ENCODE data around the gene RARG. TPM values are rescaled to one million over a fixed set of nuclear protein-coding genes. Genes with fewer than 3 reads are reported as not detected.

The RARG gene
- total RNA-seq, 1 donor from 2014 or later = 21.7 TPM

DNA sequence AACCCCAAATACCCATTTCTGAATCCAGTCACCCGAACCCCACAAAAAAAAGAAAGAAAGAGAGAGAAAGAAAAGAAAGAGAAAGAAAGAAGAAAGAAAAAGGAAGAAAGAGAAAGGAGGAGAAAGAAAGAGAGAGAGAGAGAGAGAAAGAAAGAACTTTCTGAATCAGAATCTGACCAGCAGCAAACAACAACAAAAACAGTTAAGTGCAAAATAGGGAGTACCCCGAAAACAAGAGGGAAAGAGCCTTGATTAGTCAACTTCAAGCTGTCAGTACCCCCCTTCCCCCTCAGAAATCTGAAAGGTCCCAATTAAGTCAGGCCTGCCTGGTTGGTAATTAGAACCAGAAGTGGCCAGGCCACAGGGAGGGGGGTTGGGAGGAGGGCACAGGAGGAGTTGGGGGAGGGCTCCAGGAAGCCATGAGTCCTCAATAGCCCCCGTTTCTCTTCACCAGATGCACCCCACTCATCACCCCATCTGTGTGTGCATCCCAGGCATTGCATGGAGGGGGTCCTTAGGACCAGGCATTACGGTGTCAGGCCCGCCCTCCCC is 9.8 kb downstream of the RARG start:
- no peak for DNase-seq (ENCODE audit: low spot score)
- H3K4me1 Mint-ChIP-seq (ENCODE audit: low read depth) = peaks cover 67% of the 10 kb centered on the region
- H3K27me3 Mint-ChIP-seq (ENCODE audit: low read depth) = no peaks in the 10 kb centered on the region
- H3K9me3 Mint-ChIP-seq (ENCODE audit: low read depth) = no peaks in the 10 kb centered on the region
- peak overlapping the region; percentile 69 for H3K4me3 Mint-ChIP-seq (ENCODE audit: unreplicated experiment)
- peaks cover 2% of the 10 kb centered on the region for H3K36me3 Mint-ChIP-seq (ENCODE audit: low read depth)
- peak overlapping the region; percentile 95 for H3K27ac Mint-ChIP-seq (ENCODE audit: unreplicated experiment)
- TF ChIP-seq, protein P1, sequence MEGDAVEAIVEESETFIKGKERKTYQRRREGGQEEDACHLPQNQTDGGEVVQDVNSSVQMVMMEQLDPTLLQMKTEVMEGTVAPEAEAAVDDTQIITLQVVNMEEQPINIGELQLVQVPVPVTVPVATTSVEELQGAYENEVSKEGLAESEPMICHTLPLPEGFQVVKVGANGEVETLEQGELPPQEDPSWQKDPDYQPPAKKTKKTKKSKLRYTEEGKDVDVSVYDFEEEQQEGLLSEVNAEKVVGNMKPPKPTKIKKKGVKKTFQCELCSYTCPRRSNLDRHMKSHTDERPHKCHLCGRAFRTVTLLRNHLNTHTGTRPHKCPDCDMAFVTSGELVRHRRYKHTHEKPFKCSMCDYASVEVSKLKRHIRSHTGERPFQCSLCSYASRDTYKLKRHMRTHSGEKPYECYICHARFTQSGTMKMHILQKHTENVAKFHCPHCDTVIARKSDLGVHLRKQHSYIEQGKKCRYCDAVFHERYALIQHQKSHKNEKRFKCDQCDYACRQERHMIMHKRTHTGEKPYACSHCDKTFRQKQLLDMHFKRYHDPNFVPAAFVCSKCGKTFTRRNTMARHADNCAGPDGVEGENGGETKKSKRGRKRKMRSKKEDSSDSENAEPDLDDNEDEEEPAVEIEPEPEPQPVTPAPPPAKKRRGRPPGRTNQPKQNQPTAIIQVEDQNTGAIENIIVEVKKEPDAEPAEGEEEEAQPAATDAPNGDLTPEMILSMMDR (IDR thresholded peaks at IDR 0.05) = no peak

GRCh38 chr12:53221203-53222080 is 10.6 kb downstream of the RARG start:
- peaks cover 67% of the 10 kb centered on the region for H3K4me1 Mint-ChIP-seq (ENCODE audit: low read depth)
- H3K9me3 Mint-ChIP-seq (ENCODE audit: low read depth) = no peaks in the 10 kb centered on the region
- TF ChIP-seq, protein P1 (IDR thresholded peaks at IDR 0.05) = peak; percentile 70
- no peaks in the 10 kb centered on the region for H3K36me3 Mint-ChIP-seq (ENCODE audit: low read depth)
- DNase-seq (ENCODE audit: low spot score) = no peak
- H3K27me3 Mint-ChIP-seq (ENCODE audit: low read depth) = no peaks in the 10 kb centered on the region
- peak overlapping the region; percentile 86 for H3K4me3 Mint-ChIP-seq (ENCODE audit: unreplicated experiment)
- peak overlapping the region; percentile 96 for H3K27ac Mint-ChIP-seq (ENCODE audit: unreplicated experiment)

- Mint-ChIP-seq H3K27ac (ENCODE audit: unreplicated experiment) (peak overlapping the region; percentile 96), H3K36me3 (ENCODE audit: low read depth) (no peaks in the 10 kb centered on the region), H3K4me3 (ENCODE audit: unreplicated experiment) (peak overlapping the region; percentile 86), H3K9me3 (ENCODE audit: low read depth) (no peaks in the 10 kb centered on the region), H3K4me1 (ENCODE audit: low read depth) (peaks cover 65% of the 10 kb centered on the region), H3K27me3 (ENCODE audit: low read depth) (no peaks in the 10 kb centered on the region)
- DNase-seq (ENCODE audit: low spot score) = no peak
- TF ChIP-seq, protein P1 (IDR thresholded peaks at IDR 0.05) = no peak
Measured at GRCh38 chr12:53220694-53221202, 11.3 kb downstream of the RARG start.

DNA sequence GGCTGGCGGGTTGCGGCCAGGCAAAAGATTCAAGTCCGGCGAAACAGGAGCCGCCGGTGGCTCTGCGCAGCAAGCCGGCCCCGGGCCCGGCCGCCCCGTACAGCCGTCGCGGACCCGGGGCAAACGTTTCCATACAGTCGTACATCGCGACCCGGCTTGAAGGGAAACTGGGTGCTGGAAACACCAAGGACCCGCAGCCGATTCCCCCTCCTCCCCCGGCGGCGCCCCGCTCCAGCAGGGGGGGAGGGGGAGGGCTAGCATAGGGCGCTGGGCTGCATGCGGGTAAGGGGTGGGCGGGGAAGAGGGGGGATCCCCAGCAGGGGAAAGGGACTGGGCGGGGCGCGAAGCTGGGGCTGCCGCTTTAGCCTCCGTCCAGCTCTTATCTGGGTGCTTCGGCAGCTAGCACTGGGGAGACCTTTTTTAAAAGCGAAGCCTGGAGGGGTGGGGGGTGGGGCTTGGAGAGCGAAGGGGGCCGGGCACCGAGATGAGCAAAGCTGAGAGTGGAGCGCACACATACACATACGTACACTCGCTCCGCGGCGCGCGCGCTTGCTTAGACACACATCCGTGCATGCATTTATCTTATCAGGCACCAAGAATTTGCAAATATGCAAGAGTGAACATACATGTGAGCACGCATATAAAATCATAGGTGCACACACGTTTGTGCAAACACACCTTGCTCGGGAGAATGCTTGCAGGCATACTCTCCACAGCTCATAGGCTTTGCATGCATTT is 11.9 kb downstream of the RARG start:
- TF ChIP-seq, protein P1 (IDR thresholded peaks at IDR 0.05) = no peak
- Mint-ChIP-seq H3K36me3 (ENCODE audit: low read depth) (no peaks in the 10 kb centered on the region), H3K4me1 (ENCODE audit: low read depth) (peaks cover 58% of the 10 kb centered on the region), H3K4me3 (ENCODE audit: unreplicated experiment) (peak overlapping the region; percentile 86), H3K27me3 (ENCODE audit: low read depth) (no peaks in the 10 kb centered on the region), H3K27ac (ENCODE audit: unreplicated experiment) (peak overlapping the region; percentile 96), H3K9me3 (ENCODE audit: low read depth) (no peaks in the 10 kb centered on the region)
- no peak for DNase-seq (ENCODE audit: low spot score)

All from chondrocyte (in vitro differentiated cells).